PC-3 (cell line): Measurements from ENCODE around the gene SKA1. TPM values are rescaled to one million over a fixed set of nuclear protein-coding genes. Genes with fewer than 3 reads are reported as not detected.
"Not testable (repeated sequence)": the region's sequence is repeated elsewhere in the genome, so short reads cannot be mapped to it uniquely, and the experiment has no call there.

Source experiments
- ATAC-seq: fragments of 200-7000 bp; cut with Tn5 transposase; 2 replicates; pipeline ENCODE4 v1.9.1; 2020; ENCODE audit warnings: mild to moderate bottlenecking, moderate library complexity
- BruUV-seq: library from RNA; stranded (reverse); fragments of 400-500 nt; replicated peaks from 2 replicates; lab custom pipeline; 2021; lab: Mats Ljungman, UMichigan
- CTCF ChIA-PET: fragments of 300-600 bp; sonication (Branson Sonifier 250); formaldehyde crosslinking; loops from one replicate; lab custom pipeline; 2022; ENCODE audit warnings: antibody characterized with exemption; lab: Charles Lee
- POLR2A ChIA-PET: fragments of 300-600 bp; sonication (Branson Sonifier 250); formaldehyde crosslinking; loops from one replicate; lab custom pipeline; 2022; ENCODE audit warnings: antibody characterized with exemption; ENCODE audit not compliant: unreplicated experiment; lab: Charles Lee
- DNase-seq: peaks from one replicate; pipeline ENCODE4 v3.0.0-alpha.2; 2015
- H2AFZ ChIP-seq: fragments of 300-600 bp; sonication (generic); 2 replicates; pipeline ENCODE4 v1.6.0; 2016; ENCODE audit warnings: antibody characterized with exemption, low read length
- H3F3A ChIP-seq: fragments of 300-600 bp; sonication (generic); one replicate; pipeline ENCODE4 v1.6.0; 2017; ENCODE audit warnings: antibody characterized with exemption, low read length, control low read depth, mild to moderate bottlenecking; ENCODE audit not compliant: unreplicated experiment
- H3K27ac ChIP-seq: fragments of 300-600 bp; sonication (generic); 2 replicates; pipeline ENCODE4 v1.5.1; 2016; ENCODE audit warnings: mild to moderate bottlenecking, low read length
- H3K27me3 ChIP-seq: fragments of 300-600 bp; sonication (generic); 2 replicates; pipeline ENCODE4 v1.6.1; 2016; ENCODE audit warnings: low read length, mixed read lengths
- H3K36me3 ChIP-seq: fragments of 300-600 bp; sonication (generic); 2 replicates; pipeline ENCODE4 v1.6.1; 2016; ENCODE audit warnings: low read depth, mixed run types, low read length, mixed read lengths
- H3K4me1 ChIP-seq: fragments of 300-600 bp; sonication (generic); 2 replicates; pipeline ENCODE4 v1.5.1; 2016; ENCODE audit warnings: low read length; ENCODE audit not compliant: insufficient read depth
- H3K4me2 ChIP-seq: fragments of 300-600 bp; sonication (generic); 2 replicates; pipeline ENCODE4 v1.6.0; 2016; ENCODE audit warnings: low read length
- H3K4me3 ChIP-seq: fragments of 300-600 bp; sonication (generic); 2 replicates; pipeline ENCODE4 v1.5.1; 2016; ENCODE audit warnings: mild to moderate bottlenecking, low read length, mixed read lengths
- H3K79me2 ChIP-seq: fragments of 300-600 bp; sonication (generic); 2 replicates; pipeline ENCODE4 v1.6.1; 2017; ENCODE audit warnings: low read length, mixed read lengths
- H3K9ac ChIP-seq: fragments of 300-600 bp; sonication (generic); 2 replicates; pipeline ENCODE4 v1.6.0; 2016; ENCODE audit warnings: mild to moderate bottlenecking, low read length
- H3K9me2 ChIP-seq: fragments of 300-600 bp; sonication (generic); replicated peaks from 2 replicates; pipeline ENCODE4 v1.6.1; 2016; ENCODE audit warnings: mixed run types, low read length, mixed read lengths
- H3K9me3 ChIP-seq: fragments of 300-600 bp; sonication (generic); 2 replicates; pipeline ENCODE4 v1.6.1; 2016; ENCODE audit warnings: low read length, mixed read lengths
- H4K20me1 ChIP-seq: fragments of 300-600 bp; sonication (generic); 2 replicates; pipeline ENCODE4 v1.6.1; 2016; ENCODE audit warnings: low read length, mixed read lengths
- CTCF ChIP-seq: fragments of 300-600 bp; sonication (generic); conservative IDR thresholded peaks from 2 replicates; pipeline ENCODE4 v1.5.1; 2017; ENCODE audit warnings: antibody characterized with exemption, low read depth, mild to moderate bottlenecking, low read length
- EZH2 ChIP-seq: fragments of 300-600 bp; sonication (generic); IDR thresholded peaks from one replicate; pipeline ENCODE4 v1.6.1; 2017; ENCODE audit warnings: antibody characterized with exemption, mild to moderate bottlenecking, low read length; ENCODE audit not compliant: unreplicated experiment
- EZH2phosphoT487 ChIP-seq: fragments of 300-600 bp; sonication (generic); IDR thresholded peaks from 2 replicates; pipeline ENCODE4 v1.6.1; 2018; ENCODE audit warnings: mild to moderate bottlenecking, antibody characterized with exemption, low read length, borderline replicate concordance
- intact Hi-C: fragments of 100-400 bp; cut with micrococcal nuclease; formaldehyde crosslinking; loops from 2 replicates; pipeline ENCODE4 v1.9.0; 2023
- total RNA-seq: library from RNA; depleted of rRNA; stranded (reverse); fragments of >200 nt; gene quantifications from 2 replicates; pipeline ENCODE4 v1.2.3, GENCODE V29; 2014

The SKA1 gene
- total RNA-seq, 1 experiment from 2014 or later = 17.2 TPM

- ChIA-PET CTCF (no interaction called here), POLR2A (no interaction called here)
- H4K20me1 ChIP-seq = no peaks in the 10 kb centered on the region
- H3K4me2 ChIP-seq = no peak overlapping the region
- no peaks in the 10 kb centered on the region for H3K9me2 ChIP-seq
- no peak overlapping the region for H2AFZ ChIP-seq
- no peak overlapping the region for H3K4me3 ChIP-seq
- no TSS peak for BruUV-seq
- no peaks in the 10 kb centered on the region for H3F3A ChIP-seq
- H3K27me3 ChIP-seq = no peaks in the 10 kb centered on the region
- no peaks in the 10 kb centered on the region for H3K4me1 ChIP-seq
- no peak overlapping the region for H3K27ac ChIP-seq
- intact Hi-C loops = no loop called here
- no peaks in the 10 kb centered on the region for H3K9me3 ChIP-seq
- ATAC-seq = peak; percentile 27; the same call in 1 of the 2 replicates
- H3K79me2 ChIP-seq = no peaks in the 10 kb centered on the region
- TF ChIP-seq CTCF = no peak
- no peak for TF ChIP-seq EZH2
- no peak for TF ChIP-seq EZH2phosphoT487
- no peak overlapping the region for H3K9ac ChIP-seq
- H3K36me3 ChIP-seq = no peaks in the 10 kb centered on the region
- DNase-seq = peak; percentile 4
These were observed 58.1 kb downstream of the SKA1 start for GRCh38 chr18:50432915-50433314.

GRCh38 chr18:50436742-50437141 is 61.9 kb downstream of the SKA1 start:
- H4K20me1 ChIP-seq, BruUV-seq, POLR2A ChIA-PET, intact Hi-C loops, H3K4me1 ChIP-seq, ATAC-seq, H3K4me2 ChIP-seq, H3K27ac ChIP-seq, H2AFZ ChIP-seq, H3K9me3 ChIP-seq, H3F3A ChIP-seq, H3K4me3 ChIP-seq, H3K27me3 ChIP-seq, H3K9me2 ChIP-seq, H3K79me2 ChIP-seq, H3K36me3 ChIP-seq, H3K9ac ChIP-seq, CTCF ChIA-PET, DNase-seq: not testable (repeated sequence)

- H3K4me2 ChIP-seq = no peak overlapping the region
- H3K36me3 ChIP-seq = no peaks in the 10 kb centered on the region
These were observed 64.7 kb downstream of the SKA1 start for GRCh38 chr18:50439460-50440015.

More at GRCh38 chr18:50439460-50440015, 64.7 kb downstream of the SKA1 start:
- H3K4me1 ChIP-seq = no peaks in the 10 kb centered on the region
- no peaks in the 10 kb centered on the region for H3K79me2 ChIP-seq
- H3K4me3 ChIP-seq = no peak overlapping the region
- H2AFZ ChIP-seq = no peak overlapping the region
- H3K27me3 ChIP-seq = no peaks in the 10 kb centered on the region
- H3K9me2 ChIP-seq = no peaks in the 10 kb centered on the region
- no peaks in the 10 kb centered on the region for H4K20me1 ChIP-seq
- ATAC-seq = no peak
- H3F3A ChIP-seq = no peaks in the 10 kb centered on the region
- no peak overlapping the region for H3K27ac ChIP-seq
- H3K9ac ChIP-seq = no peak overlapping the region
- ChIA-PET POLR2A (no interaction called here), CTCF (no interaction called here)
- H3K9me3 ChIP-seq = no peaks in the 10 kb centered on the region
- intact Hi-C loops = no loop called here
- no peak for DNase-seq
- no peak for TF ChIP-seq EZH2phosphoT487
- no peak for TF ChIP-seq EZH2
- TF ChIP-seq CTCF = no peak
- no TSS peak for BruUV-seq
